Prostate gland (tissue), 2 donors: ENCODE results near the gene WDR35. TPM values are rescaled to one million over a fixed set of nuclear protein-coding genes. Genes with fewer than 3 reads are reported as not detected.

Experiments used
- DNase-seq: peaks from one replicate; pipeline ENCODE4 v3.0.0-alpha.2; 2019; ENCODE audit warnings: low spot score
- H3K27ac ChIP-seq, 2 donors: fragments of 200-600 bp; sonication (generic); 2 replicates each; pipeline ENCODE4 v1.5.1; 2017 to 2019
- H3K27me3 ChIP-seq: fragments of 200-600 bp; sonication (generic); replicated peaks from 2 replicates; pipeline ENCODE4 v1.5.1; 2019; ENCODE audit not compliant: insufficient read depth
- H3K36me3 ChIP-seq, 2 donors: fragments of 200-600 bp; sonication (generic); 1 replicate in 1 of 2; 2 replicates in 1 of 2; pipeline versions ENCODE4 v1.5.1 to v1.8.1; 2017 to 2019
- H3K4me1 ChIP-seq: fragments of 200-600 bp; sonication (generic); replicated peaks from 2 replicates; pipeline ENCODE4 v1.5.1; 2019
- H3K4me3 ChIP-seq, 2 donors: fragments of 200-600 bp; sonication (generic); 2 replicates each; pipeline ENCODE4 v1.5.1; 2017 to 2019
- H3K9me3 ChIP-seq: fragments of 200-600 bp; sonication (generic); 2 replicates; pipeline ENCODE4 v1.5.1; 2017
- POLR2A ChIP-seq: fragments of 450-650 bp; IDR thresholded peaks from one replicate; pipeline ENCODE4 v1.6.1; 2016; ENCODE audit warnings: antibody characterized with exemption, mild to moderate bottlenecking
- POLR2AphosphoS5 ChIP-seq: sonication (generic); formaldehyde crosslinking; IDR thresholded peaks from one replicate; pipeline ENCODE4 v1.6.1; 2017; ENCODE audit warnings: antibody characterized with exemption
- WGBS: methylation state at CpG from one replicate; pipeline ENCODE4 v1.1.5; 2018; 5-methylcytosine and 5-hydroxymethylcytosine counted together
- intact Hi-C: fragments of 100-400 bp; cut with DNase I; formaldehyde crosslinking; loops from one replicate; pipeline ENCODE4 v1.14.2; 2022
- total RNA-seq, 2 donors: library from RNA; depleted of rRNA; stranded (reverse); fragments of >200 nt; gene quantifications; one replicate each; pipeline ENCODE4 v1.1.0, GENCODE V29; 2016
- TF ChIP-seq, protein P1 (sequence below), 4 experiments: fragments of 200-600 bp in 2 of 4; fragments of 450-650 bp in 2 of 4; sonication (generic) in 2 of 4; IDR thresholded peaks; 1 replicate in 3 of 4; 2 replicates in 1 of 4; pipeline ENCODE4 v1.5.1; 2016 to 2019; ENCODE audit warnings: antibody characterized with exemption in 4 of 4, mild to moderate bottlenecking in 2 of 4, moderate library complexity in 2 of 4

The WDR35 gene
- total RNA-seq, 2 donors from 2014 or later: 9.2 to 10.1 TPM

DNA sequence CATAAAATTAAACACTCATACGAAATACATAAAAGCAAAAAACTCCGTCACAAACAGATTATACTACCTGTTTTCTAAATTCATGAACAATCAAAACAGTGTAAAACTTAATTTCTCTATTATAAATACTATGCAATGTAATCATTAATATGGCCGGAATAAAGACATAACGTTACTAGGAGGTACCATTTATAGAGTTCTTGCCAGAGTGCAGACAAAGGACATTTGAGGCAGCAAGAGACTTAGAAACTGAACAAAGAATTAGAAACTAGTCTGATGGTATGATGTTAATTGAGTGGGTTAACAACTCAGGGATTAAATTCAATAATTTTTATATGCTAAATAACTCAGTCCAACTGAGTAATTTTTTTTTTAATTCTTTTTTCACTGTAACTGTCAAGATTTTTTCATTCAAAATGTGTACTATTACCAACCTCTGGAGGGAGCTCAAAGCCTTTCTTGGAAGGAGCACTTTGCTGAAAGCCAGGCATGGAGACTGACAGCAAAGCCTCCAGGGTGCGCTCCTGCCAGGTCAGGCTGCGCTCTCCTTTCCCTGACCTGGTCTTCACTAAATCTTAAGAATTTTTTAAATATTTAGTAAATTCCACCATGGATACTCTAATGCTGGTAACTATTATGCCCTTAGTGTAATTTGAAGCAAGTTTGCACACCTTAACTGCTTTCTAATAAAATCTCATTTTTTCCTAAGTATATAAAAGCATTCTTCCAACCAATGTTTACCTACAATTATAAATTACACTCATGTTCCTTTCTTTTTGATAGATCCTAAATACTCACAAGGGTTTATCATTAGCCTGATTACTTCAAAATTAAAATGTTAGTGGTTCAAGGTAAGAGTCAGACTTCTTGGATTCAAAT lies 34.1 kb downstream of the WDR35 start:
- no peaks in the 10 kb centered on the region for H3K9me3 ChIP-seq
- intact Hi-C loops: loop anchor here (2.0 kb wide), 1 partner anchor 143 kb away; no protein-coding TSS in a partner anchor
- peak; percentile 28 for DNase-seq
- no peaks in the 10 kb centered on the region for H3K36me3 ChIP-seq
- H3K27me3 ChIP-seq: no peaks in the 10 kb centered on the region
- H3K4me1 ChIP-seq: no peaks in the 10 kb centered on the region
- H3K27ac ChIP-seq: no peak overlapping the region
- H3K4me3 ChIP-seq: no peak overlapping the region
- TF ChIP-seq POLR2AphosphoS5 (peak; percentile 10), POLR2A (no peak)
- TF ChIP-seq, protein P1, sequence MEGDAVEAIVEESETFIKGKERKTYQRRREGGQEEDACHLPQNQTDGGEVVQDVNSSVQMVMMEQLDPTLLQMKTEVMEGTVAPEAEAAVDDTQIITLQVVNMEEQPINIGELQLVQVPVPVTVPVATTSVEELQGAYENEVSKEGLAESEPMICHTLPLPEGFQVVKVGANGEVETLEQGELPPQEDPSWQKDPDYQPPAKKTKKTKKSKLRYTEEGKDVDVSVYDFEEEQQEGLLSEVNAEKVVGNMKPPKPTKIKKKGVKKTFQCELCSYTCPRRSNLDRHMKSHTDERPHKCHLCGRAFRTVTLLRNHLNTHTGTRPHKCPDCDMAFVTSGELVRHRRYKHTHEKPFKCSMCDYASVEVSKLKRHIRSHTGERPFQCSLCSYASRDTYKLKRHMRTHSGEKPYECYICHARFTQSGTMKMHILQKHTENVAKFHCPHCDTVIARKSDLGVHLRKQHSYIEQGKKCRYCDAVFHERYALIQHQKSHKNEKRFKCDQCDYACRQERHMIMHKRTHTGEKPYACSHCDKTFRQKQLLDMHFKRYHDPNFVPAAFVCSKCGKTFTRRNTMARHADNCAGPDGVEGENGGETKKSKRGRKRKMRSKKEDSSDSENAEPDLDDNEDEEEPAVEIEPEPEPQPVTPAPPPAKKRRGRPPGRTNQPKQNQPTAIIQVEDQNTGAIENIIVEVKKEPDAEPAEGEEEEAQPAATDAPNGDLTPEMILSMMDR (IDR thresholded peaks at IDR 0.05): peak; percentile 16 to 78 (median 64)
- WGBS: 50% methylated on average over 6 of the region's 6 CpGs

- Histone ChIP-seq H3K36me3 (no peaks in the 10 kb centered on the region), H3K9me3 (no peaks in the 10 kb centered on the region), H3K27me3 (no peaks in the 10 kb centered on the region), H3K27ac (no peak overlapping the region), H3K4me3 (no peak overlapping the region), H3K4me1 (no peaks in the 10 kb centered on the region)
- DNase-seq: no peak
- intact Hi-C loops: no loop called here
- TF ChIP-seq POLR2A: no peak
- TF ChIP-seq, protein P1 (IDR thresholded peaks at IDR 0.05): no peak
- no peak for TF ChIP-seq POLR2AphosphoS5
Measured at GRCh38 chr2:19949071-19949470, 40.8 kb downstream of the WDR35 start.

DNA sequence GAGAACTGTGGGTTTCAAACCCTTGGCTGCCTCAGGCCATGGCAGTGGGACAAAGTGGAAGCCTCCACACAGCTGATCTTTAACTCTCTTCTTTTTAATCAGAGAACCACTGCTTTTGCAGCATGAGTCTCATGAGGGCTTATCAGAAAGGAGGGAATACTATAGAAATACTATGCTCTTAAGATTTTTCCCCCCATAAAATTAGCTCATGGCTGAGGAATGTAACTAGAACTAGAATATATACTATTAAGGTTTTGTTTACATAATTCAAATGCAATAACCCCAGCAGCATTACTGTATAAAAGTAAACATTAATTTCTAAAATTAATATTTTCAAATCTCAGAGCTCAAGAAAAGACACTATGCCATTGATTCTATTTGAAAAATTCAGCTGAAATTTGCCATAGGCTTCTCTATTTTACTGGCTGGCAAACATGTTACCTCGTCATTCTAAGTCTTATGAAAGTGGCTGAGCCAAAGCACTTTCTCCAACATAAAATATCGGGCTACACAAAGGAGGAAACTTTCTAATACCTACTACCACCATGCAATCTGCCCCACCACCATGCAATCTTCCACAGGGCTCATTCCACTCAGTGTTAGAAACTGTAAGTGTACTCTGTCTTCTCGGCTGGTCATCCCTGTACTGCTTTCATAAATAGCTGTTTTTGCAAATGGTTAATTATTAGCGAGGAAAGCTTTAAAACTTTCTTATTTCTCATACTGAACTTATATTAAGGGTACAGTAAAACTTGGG lies 42.5 kb downstream of the WDR35 start:
- 95% methylated on average over 4 of the region's 4 CpGs for WGBS
- TF ChIP-seq, protein P1 (IDR thresholded peaks at IDR 0.05): no peak
- no peak for TF ChIP-seq POLR2A
- TF ChIP-seq POLR2AphosphoS5: no peak
- intact Hi-C loops: no loop called here

GRCh38 chr2:19944205-19944845 lies 45.6 kb downstream of the WDR35 start:
- no peaks in the 10 kb centered on the region for H3K9me3 ChIP-seq
- WGBS: 53% methylated on average over 2 of the region's 2 CpGs
- H3K36me3 ChIP-seq: no peaks in the 10 kb centered on the region
- no peak for DNase-seq
- intact Hi-C loops: no loop called here
- H3K27ac ChIP-seq: no peak overlapping the region
- TF ChIP-seq POLR2A (no peak), POLR2AphosphoS5 (no peak)
- TF ChIP-seq, protein P1 (IDR thresholded peaks at IDR 0.05): no peak
- no peaks in the 10 kb centered on the region for H3K27me3 ChIP-seq
- no peak overlapping the region for H3K4me3 ChIP-seq
- no peaks in the 10 kb centered on the region for H3K4me1 ChIP-seq

More for the DNA sequence above, 42.5 kb downstream of the WDR35 start:
- no peak for DNase-seq
- no peak overlapping the region for H3K27ac ChIP-seq
- H3K36me3 ChIP-seq: no peaks in the 10 kb centered on the region
- no peak overlapping the region for H3K4me3 ChIP-seq
- no peaks in the 10 kb centered on the region for H3K27me3 ChIP-seq
- H3K9me3 ChIP-seq: no peaks in the 10 kb centered on the region
- H3K4me1 ChIP-seq: no peaks in the 10 kb centered on the region
